ENCODE data around the gene NCOA3. TPM values are rescaled to one million over a fixed set of nuclear protein-coding genes. Genes with fewer than 3 reads are reported as not detected.

NCOA3 gene
- total RNA-seq, 1 experiment from 2014 or later: 23.3 TPM

DNA sequence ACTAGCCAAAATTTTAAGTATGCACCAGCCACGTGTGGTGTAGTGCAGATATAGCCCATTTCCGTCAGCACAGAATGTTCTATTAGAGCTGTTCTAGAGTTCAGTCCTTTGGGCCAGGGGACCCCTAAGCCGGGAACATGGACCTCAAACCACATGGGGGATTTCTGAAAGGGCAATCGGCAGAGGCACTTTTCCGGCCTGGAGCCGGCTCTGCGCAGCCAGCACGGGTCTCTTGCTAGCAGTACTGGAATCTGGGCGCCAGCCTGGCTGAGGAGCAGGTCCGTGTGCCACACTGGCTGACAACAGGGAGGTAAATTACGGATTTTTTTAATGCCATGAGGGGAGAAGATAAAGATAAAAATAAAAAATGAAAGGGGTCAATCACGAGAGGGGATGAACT lies 163.1 kb downstream of the NCOA3 start:
- Histone ChIP-seq H3K9ac (ENCODE audit: extremely low read depth, insufficient read length, low read length) (no peak overlapping the region), H3K27me3 (ENCODE audit: insufficient read depth, low read length) (no peaks in the 10 kb centered on the region), H3K56ac (ENCODE audit: insufficient read length, low read depth, low read length) (no peak overlapping the region), H4K20me1 (ENCODE audit: control insufficient read depth, insufficient read depth, insufficient read length) (no peaks in the 10 kb centered on the region), H3K23me2 (ENCODE audit: insufficient read length, low read depth, low read length, poor library complexity, severe bottlenecking) (no peaks in the 10 kb centered on the region), H4K8ac (replicated peaks; ENCODE audit: insufficient read length, low read depth, low read length) (no peak overlapping the region), H2BK15ac (ENCODE audit: low read depth, low read length) (no peak overlapping the region), H2AFZ (ENCODE audit: low read length) (no peak overlapping the region), H3K18ac (ENCODE audit: insufficient read length, low read depth, low read length) (no peak overlapping the region), H2AK5ac (ENCODE audit: insufficient read length, low read length) (no peak overlapping the region), H2BK5ac (ENCODE audit: insufficient read length, low read length) (no peak overlapping the region), H3K4me2 (ENCODE audit: insufficient read depth, insufficient read length, low read length) (no peak overlapping the region), H3K4ac (ENCODE audit: low read depth, low read length) (no peak overlapping the region), H2BK120ac (ENCODE audit: low read depth, low read length, poor library complexity, severe bottlenecking) (no peak overlapping the region), H3K79me1 (ENCODE audit: insufficient read depth, low read depth, low read length, poor library complexity, severe bottlenecking) (no peaks in the 10 kb centered on the region), H3K14ac (ENCODE audit: insufficient read depth, low read length) (no peak overlapping the region), H3K79me2 (ENCODE audit: insufficient read depth, low read length) (no peaks in the 10 kb centered on the region), H3K23ac (ENCODE audit: insufficient read length, low read depth, low read length) (no peak overlapping the region), H3K9me3 (ENCODE audit: control insufficient read depth, low read depth, low read length) (no peaks in the 10 kb centered on the region), H3K4me1 (ENCODE audit: insufficient read depth, low read length) (no peaks in the 10 kb centered on the region), H2BK20ac (ENCODE audit: low read depth, low read length, poor library complexity, severe bottlenecking) (no peak overlapping the region), H2BK12ac (ENCODE audit: insufficient read length, low read depth, low read length) (no peak overlapping the region), H4K91ac (ENCODE audit: insufficient read length, low read depth, low read length) (no peak overlapping the region), H3K27ac (ENCODE audit: insufficient read length, low read depth, low read length) (no peak overlapping the region), H3T11ph (ENCODE audit: low read length) (no peak overlapping the region), H4K5ac (ENCODE audit: insufficient read length, low read depth, low read length) (no peak overlapping the region)
- Mint-ChIP-seq H3K4me3 (no peak overlapping the region), H3K36me3 (ENCODE audit: insufficient read depth in 1 of 3, low read depth in 3 of 3) (peaks cover 0 to 11% (median 8%) of the 10 kb centered on the region in 3 experiments; a peak in 3 of 7 replicates), H3K9me3 (no peaks in the 10 kb centered on the region), H3K27me3 (ENCODE audit: low read depth) (peaks cover 3% of the 10 kb centered on the region), H3K4me1 (peaks cover 17 to 23% of the 10 kb centered on the region in 2 experiments), H3K27ac (peak overlapping the region in 2 of 3 experiments; percentile 25 to 95; a peak in 3 of 7 replicates)
- WGBS (ENCODE audit: extremely low coverage, insufficient read length, low lambda C conversion rate): no CpG with 5 or more reads among the region's 12 CpGs
- DNase-seq: no peak
- TF ChIP-seq CTCF (conservative IDR thresholded peaks at IDR 0.05): no peak

Measured in H9 (cell line).